Keratinocyte (primary cell): ENCODE measurements around the gene NPFFR1. TPM values are rescaled to one million over a fixed set of nuclear protein-coding genes. Genes with fewer than 3 reads are reported as not detected.

ENCODE experiments used
- DNase-seq: peaks from one replicate; pipeline ENCODE4 v3.0.0-alpha.2; 2011; ENCODE audit warnings: low read depth, missing footprints, low spot score
- FAIRE-seq: peaks from 2 replicates; lab custom pipeline; 2011; peaks lifted over from hg19 to GRCh38; lab: Jason Lieb, UNC
- H2AFZ ChIP-seq: 2 replicates; pipeline ENCODE4 v1.6.0; 2012; ENCODE audit warnings: low read length, control low read depth, inconsistent platforms; ENCODE audit not compliant: control insufficient read depth
- H3K27ac ChIP-seq: 2 replicates; pipeline ENCODE4 v1.5.1; 2011; ENCODE audit warnings: low read length; ENCODE audit not compliant: control insufficient read depth, insufficient read depth
- H3K27me3 ChIP-seq: 3 replicates; pipeline ENCODE4 v1.6.0; 2011; ENCODE audit warnings: low read length; ENCODE audit not compliant: control insufficient read depth, insufficient read depth; ENCODE audit errors: extremely low read depth
- H3K36me3 ChIP-seq, 2 experiments: 2 replicates in 1 of 2; 3 replicates in 1 of 2; pipeline ENCODE4 v1.5.1; 2011; ENCODE audit warnings: low read length in 2 of 2, mild to moderate bottlenecking in 1 of 2; ENCODE audit not compliant: control insufficient read depth in 2 of 2, insufficient read depth in 2 of 2; ENCODE audit errors: extremely low read depth in 1 of 2
- H3K4me1 ChIP-seq: 3 replicates; pipeline ENCODE4 v1.5.1; 2011; ENCODE audit warnings: low read length; ENCODE audit not compliant: control insufficient read depth, insufficient read depth; ENCODE audit errors: extremely low read depth
- H3K4me2 ChIP-seq: 3 replicates; pipeline ENCODE4 v1.6.0; 2011; ENCODE audit warnings: low read depth, low read length; ENCODE audit not compliant: control insufficient read depth, insufficient read depth; ENCODE audit errors: extremely low read depth
- H3K4me3 ChIP-seq, 3 experiments: fragments of 200-600 bp in 1 of 3; sonication (generic) in 1 of 3; 2 replicates in 2 of 3; 3 replicates in 1 of 3; pipeline ENCODE4 v1.5.1; 2011 to 2016; ENCODE audit warnings: low read length in 3 of 3, mild to moderate bottlenecking in 3 of 3, control low read depth in 2 of 3, inconsistent platforms in 1 of 3, low read depth in 1 of 3, mixed read lengths in 1 of 3, mixed run types in 1 of 3, moderate library complexity in 1 of 3; ENCODE audit not compliant: control insufficient read depth in 2 of 3, insufficient read depth in 2 of 3; ENCODE audit errors: extremely low read depth in 1 of 3
- H3K79me2 ChIP-seq: 2 replicates; pipeline ENCODE4 v1.6.0; 2012; ENCODE audit warnings: low read length; ENCODE audit not compliant: control insufficient read depth, insufficient read depth
- H3K9ac ChIP-seq: 3 replicates; pipeline ENCODE4 v1.6.0; 2011; ENCODE audit warnings: low read length; ENCODE audit not compliant: control insufficient read depth, insufficient read depth; ENCODE audit errors: extremely low read depth
- H3K9me1 ChIP-seq: 3 replicates; pipeline ENCODE4 v1.6.0; 2011; ENCODE audit warnings: low read length; ENCODE audit not compliant: control insufficient read depth, insufficient read depth; ENCODE audit errors: extremely low read depth
- H3K9me3 ChIP-seq: 2 replicates; pipeline ENCODE4 v1.5.1; 2012; ENCODE audit warnings: low read depth, low read length; ENCODE audit not compliant: control insufficient read depth
- H4K20me1 ChIP-seq: 3 replicates; pipeline ENCODE4 v1.6.0; 2011; ENCODE audit warnings: low read length; ENCODE audit not compliant: control insufficient read depth, insufficient read depth; ENCODE audit errors: extremely low read depth
- CTCF ChIP-seq, 3 experiments: IDR thresholded peaks in 1 of 3; conservative IDR thresholded peaks in 1 of 3; optimal IDR thresholded peaks in 1 of 3; 2 replicates in 2 of 3; 3 replicates in 1 of 3; pipeline versions ENCODE3 to v1.5.1; 2011; ENCODE audit warnings: low read length in 3 of 3, mild to moderate bottlenecking in 3 of 3, moderate library complexity in 2 of 3, control low read depth in 1 of 3, inconsistent platforms in 1 of 3; ENCODE audit not compliant: insufficient read depth in 2 of 3; ENCODE audit errors: extremely low read depth in 1 of 3
- EZH2 ChIP-seq: IDR thresholded peaks from one replicate; pipeline ENCODE4 v1.6.1; 2012; ENCODE audit warnings: inconsistent platforms, mild to moderate bottlenecking, low read length, moderate library complexity
- dilution Hi-C: fragments of 300-500 bp; cut with MboI; formaldehyde crosslinking; loops from one replicate; pipeline ENCODE4 v1.7.0; 2020; ENCODE audit warnings: low sequenced_read_pairs; ENCODE audit not compliant: extremely low pct_ligation_motif_present
- polyA plus RNA-seq, 5 experiments: library from polyadenylated mRNA; depleted of rRNA in 3 of 5; stranded (reverse) in 3 of 5; stranded (forward) in 1 of 5; unstranded in 1 of 5; fragments of >200 nt; gene quantifications; 1 replicate in 1 of 5; 2 replicates in 3 of 5; 3 replicates in 1 of 5; pipeline versions ENCODE4 v1.2.1 to v1.2.3, GENCODE V29; 2011 to 2012; ENCODE audit warnings: missing spikeins in 2 of 5, low read depth in 1 of 5, low replicate concordance in 1 of 5

The NPFFR1 gene
- polyA plus RNA-seq, 1 donor (not counting 4 experiments of a cell fraction or from before 2014, with no cell fraction given), result not detected

- Histone ChIP-seq H4K20me1 (no peaks in the 10 kb centered on the region), H3K79me2 (no peaks in the 10 kb centered on the region), H3K4me2 (no peak overlapping the region), H3K9me1 (no peaks in the 10 kb centered on the region), H3K4me1 (no peaks in the 10 kb centered on the region), H3K9ac (no peak overlapping the region), H3K36me3 (no peaks in the 10 kb centered on the region), H3K9me3 (no peaks in the 10 kb centered on the region), H3K27me3 (no peaks in the 10 kb centered on the region), H3K4me3 (no peak overlapping the region), H3K27ac (no peak overlapping the region), H2AFZ (no peak overlapping the region)
- FAIRE-seq, result no peak
- dilution Hi-C loops, result no loop called here
- DNase-seq, result no peak
- TF ChIP-seq EZH2 (no peak), CTCF (optimal IDR thresholded peaks at IDR 0.05 in 1 of 3, IDR thresholded peaks at IDR 0.05 in 1 of 3, conservative IDR thresholded peaks at IDR 0.05 in 1 of 3; ENCODE audit: extremely low read depth in 1 of 3, insufficient read depth in 2 of 3, low read length in 3 of 3) (no peak)
Observed at GRCh38 chr10:70308121-70309060, 24.6 kb upstream of the NPFFR1 start.

GRCh38 chr10:70306886-70307520 is 23.2 kb upstream of the NPFFR1 start:
- Histone ChIP-seq H3K9me3 (no peaks in the 10 kb centered on the region), H3K27ac (no peak overlapping the region), H3K4me1 (no peaks in the 10 kb centered on the region), H3K9ac (no peak overlapping the region), H4K20me1 (no peaks in the 10 kb centered on the region), H3K36me3 (no peaks in the 10 kb centered on the region), H3K4me2 (no peak overlapping the region), H3K4me3 (no peak overlapping the region), H3K9me1 (no peaks in the 10 kb centered on the region), H3K79me2 (no peaks in the 10 kb centered on the region), H2AFZ (no peak overlapping the region), H3K27me3 (no peaks in the 10 kb centered on the region)
- TF ChIP-seq CTCF (optimal IDR thresholded peaks at IDR 0.05 in 1 of 3, IDR thresholded peaks at IDR 0.05 in 1 of 3, conservative IDR thresholded peaks at IDR 0.05 in 1 of 3; ENCODE audit: extremely low read depth in 1 of 3, insufficient read depth in 2 of 3, low read length in 3 of 3), result no peak
- FAIRE-seq, result no peak
- dilution Hi-C loops, result no loop called here
- DNase-seq, result no peak
